H1 (cell line): ENCODE measurements around the gene CUEDC2. TPM values are rescaled to one million over a fixed set of nuclear protein-coding genes. Genes with fewer than 3 reads are reported as not detected.
A peak's percentile ranks its signal among the peaks of the same experiment; 100 is the strongest.

Experiments used
- CTCF ChIA-PET: fragments of 300-600 bp; sonication (Branson Sonifier 250); formaldehyde crosslinking; loops from one replicate; lab custom pipeline; 2021; ENCODE audit not compliant: partially characterized antibody; lab: Charles Lee
- POLR2A ChIA-PET: fragments of 300-600 bp; sonication (Branson Sonifier 250); formaldehyde crosslinking; loops from one replicate; lab custom pipeline; 2021; ENCODE audit warnings: inconsistent platforms; ENCODE audit not compliant: partially characterized antibody; lab: Charles Lee
- DNase-seq, 2 experiments: peaks; one replicate each; pipeline versions ENCODE4 v3.0.0 to v3.0.0-alpha.2; 2010 to 2022; ENCODE audit warnings: low spot score in 2 of 2, low read depth in 1 of 2, mixed read lengths in 1 of 2
- FAIRE-seq: peaks from 2 replicates; lab custom pipeline; 2011; peaks lifted over from hg19 to GRCh38; lab: Jason Lieb, UNC
- H2AFZ ChIP-seq: 2 replicates; pipeline ENCODE4 v1.8.1; 2012; ENCODE audit warnings: low read length, inconsistent platforms
- H2AK5ac ChIP-seq: 2 replicates; pipeline ENCODE4 v1.6.1; 2013; ENCODE audit warnings: low read depth, low read length
- H2BK120ac ChIP-seq: replicated peaks from 2 replicates; pipeline ENCODE3; 2013; ENCODE audit warnings: low read depth, low read length, inconsistent platforms
- H2BK12ac ChIP-seq: 2 replicates; pipeline ENCODE4 v1.6.1; 2013; ENCODE audit warnings: low read depth, low read length
- H2BK15ac ChIP-seq: 2 replicates; pipeline ENCODE4 v1.6.1; 2013; ENCODE audit warnings: low read length
- H2BK20ac ChIP-seq: 2 replicates; pipeline ENCODE4 v1.6.1; 2013; ENCODE audit warnings: low read length
- H2BK5ac ChIP-seq: 2 replicates; pipeline ENCODE4 v1.6.1; 2013; ENCODE audit warnings: low read depth, low read length
- H3K14ac ChIP-seq: 2 replicates; pipeline ENCODE4 v1.6.1; 2013; ENCODE audit warnings: inconsistent platforms; ENCODE audit not compliant: insufficient read length
- H3K18ac ChIP-seq: 2 replicates; pipeline ENCODE4 v1.6.1; 2013; ENCODE audit warnings: low read length; ENCODE audit errors: extremely low read depth
- H3K23ac ChIP-seq: 2 replicates; pipeline ENCODE4 v1.6.1; 2013; ENCODE audit warnings: inconsistent platforms; ENCODE audit not compliant: insufficient read length
- H3K23me2 ChIP-seq: 2 replicates; pipeline ENCODE4 v1.6.1; 2013; ENCODE audit warnings: low read depth, low read length
- H3K27ac ChIP-seq: 2 replicates; pipeline ENCODE4 v1.6.1; 2011; ENCODE audit warnings: low read depth, low read length, inconsistent platforms
- H3K27me3 ChIP-seq, 4 experiments: replicated peaks in 1 of 4; 1 replicate in 1 of 4; 2 replicates in 3 of 4; pipeline versions ENCODE4 v1.6.1 to v1.8.1; 2011 to 2013; ENCODE audit warnings: low read length in 3 of 4, mild to moderate bottlenecking in 3 of 4, inconsistent platforms in 2 of 4, mixed read lengths in 2 of 4, moderate library complexity in 1 of 4; ENCODE audit not compliant: control insufficient read depth in 3 of 4, insufficient read depth in 3 of 4; ENCODE audit errors: extremely low read depth in 1 of 4
- H3K36me3 ChIP-seq, 4 experiments: 2 replicates each; pipeline versions ENCODE4 v1.6.1 to v1.8.1; 2011 to 2013; ENCODE audit warnings: mild to moderate bottlenecking in 4 of 4, low read length in 3 of 4, moderate library complexity in 2 of 4, control low read depth in 1 of 4, inconsistent platforms in 1 of 4; ENCODE audit not compliant: insufficient read depth in 4 of 4, control insufficient read depth in 2 of 4
- H3K4ac ChIP-seq: replicated peaks from 2 replicates; pipeline ENCODE3; 2013; ENCODE audit warnings: low read length, low read depth, mixed read lengths, inconsistent platforms; ENCODE audit not compliant: insufficient read length
- H3K4me1 ChIP-seq, 4 experiments: replicated peaks in 1 of 4; 1 replicate in 1 of 4; 2 replicates in 3 of 4; pipeline versions ENCODE4 v1.6.1 to v1.8.1; 2011 to 2013; ENCODE audit warnings: low read length in 3 of 4, inconsistent platforms in 2 of 4, mixed read lengths in 1 of 4; ENCODE audit not compliant: insufficient read depth in 4 of 4, control insufficient read depth in 3 of 4
- H3K4me2 ChIP-seq, 2 experiments: 2 replicates each; pipeline versions ENCODE4 v1.6.1 to v1.8.1; 2011 to 2013; ENCODE audit warnings: low read depth in 2 of 2, low read length in 2 of 2, control low read depth in 1 of 2, inconsistent platforms in 1 of 2, mild to moderate bottlenecking in 1 of 2; ENCODE audit not compliant: insufficient read depth in 1 of 2
- H3K4me3 ChIP-seq, 4 experiments: fragments of 200-600, 300-600 bp in 1 of 4; sonication (generic), shearing (Covaris generic), sonication (Bioruptor Twin) in 1 of 4; 2 replicates each; pipeline versions ENCODE4 v1.5.1 to v1.8.1; 2011 to 2016; ENCODE audit warnings: low read length in 4 of 4, low read depth in 3 of 4, control low read depth in 2 of 4, inconsistent platforms in 2 of 4, mild to moderate bottlenecking in 2 of 4, mixed read lengths in 1 of 4, moderate library complexity in 1 of 4; ENCODE audit not compliant: insufficient read depth in 2 of 4; ENCODE audit errors: extremely low read depth in 1 of 4
- H3K56ac ChIP-seq: replicated peaks from 2 replicates; pipeline ENCODE3; 2013; ENCODE audit warnings: low read depth, mild to moderate bottlenecking, mixed read lengths, low read length, inconsistent platforms; ENCODE audit not compliant: insufficient read length
- H3K79me1 ChIP-seq: 2 replicates; pipeline ENCODE4 v1.6.1; 2013; ENCODE audit warnings: low read depth, low read length, control low read depth
- H3K79me2 ChIP-seq, 2 experiments: 2 replicates each; pipeline versions ENCODE4 v1.6.1 to v1.8.1; 2012 to 2013; ENCODE audit warnings: low read length in 2 of 2, mild to moderate bottlenecking in 2 of 2, inconsistent platforms in 1 of 2; ENCODE audit not compliant: insufficient read depth in 2 of 2, control insufficient read depth in 1 of 2
- H3K9ac ChIP-seq, 4 experiments: replicated peaks in 1 of 4; 1 replicate in 1 of 4; 2 replicates in 3 of 4; pipeline versions ENCODE4 v1.6.1 to v1.8.1; 2011 to 2013; ENCODE audit warnings: low read depth in 3 of 4, low read length in 3 of 4, control low read depth in 2 of 4, mild to moderate bottlenecking in 2 of 4, moderate library complexity in 2 of 4, inconsistent platforms in 1 of 4; ENCODE audit errors: extremely low read depth in 1 of 4
- H3K9me3 ChIP-seq, 2 experiments: 2 replicates each; pipeline versions ENCODE4 v1.6.1 to v1.8.1; 2012 to 2013; ENCODE audit warnings: mild to moderate bottlenecking in 2 of 2, moderate library complexity in 2 of 2, control low read depth in 1 of 2, inconsistent platforms in 1 of 2, low read depth in 1 of 2, low read length in 1 of 2, mixed read lengths in 1 of 2; ENCODE audit not compliant: insufficient read depth in 2 of 2
- H4K20me1 ChIP-seq, 2 experiments: replicated peaks in 1 of 2; 2 replicates each; pipeline versions ENCODE3 to v1.8.1; 2011 to 2013; ENCODE audit warnings: inconsistent platforms in 2 of 2, low read length in 2 of 2, mild to moderate bottlenecking in 1 of 2; ENCODE audit not compliant: insufficient read depth in 2 of 2, control insufficient read depth in 1 of 2
- H4K5ac ChIP-seq: 2 replicates; pipeline ENCODE4 v1.6.1; 2013; ENCODE audit warnings: low read length, low read depth, mixed read lengths, inconsistent platforms; ENCODE audit not compliant: insufficient read length
- H4K8ac ChIP-seq: 2 replicates; pipeline ENCODE4 v1.8.0; 2013; ENCODE audit warnings: mild to moderate bottlenecking, moderate library complexity, low read length, inconsistent platforms; ENCODE audit not compliant: insufficient read depth; ENCODE audit errors: extremely low read depth
- H4K91ac ChIP-seq: replicated peaks from 2 replicates; pipeline ENCODE3; 2013; ENCODE audit warnings: low read length, mixed read lengths, inconsistent platforms; ENCODE audit not compliant: insufficient read length
- whole genome bisulfite sequencing, 2 experiments: shearing (Covaris generic) in 1 of 2; methylation state at CpG; one replicate each; pipeline versions ENCODE4 v1.1.6 to v1.1.7; 2013 to 2015; ENCODE audit warnings: low lambda C conversion rate in 2 of 2, mixed read lengths in 2 of 2, inconsistent platforms in 1 of 2, low coverage in 1 of 2, missing lambda C conversion rate in 1 of 2; ENCODE audit not compliant: insufficient replicate concordance in 2 of 2, insufficient coverage in 1 of 2, insufficient read length in 1 of 2; ENCODE audit errors: extremely low coverage in 1 of 2, missing lambda C conversion rate in 1 of 2; 5-methylcytosine and 5-hydroxymethylcytosine counted together
- polyA plus RNA-seq, 7 experiments: library from polyadenylated mRNA; depleted of rRNA in 3 of 7; stranded (reverse) in 5 of 7; unstranded in 2 of 7; fragments of >200 nt in 5 of 7; fragments of 200-250 nt in 2 of 7; gene quantifications; 1 replicate in 5 of 7; 2 replicates in 1 of 7; 4 replicates in 1 of 7; pipeline versions ENCODE4 v1.2.1 to v1.2.3, GENCODE V29; 2011 to 2013; ENCODE audit warnings: missing spikeins in 2 of 7, mixed read lengths in 2 of 7
- total RNA-seq: library from RNA; stranded (reverse); fragmentation: NEBNext Ultra II Directional; extraction: Animal tissue kit (Norgen Biotek cat#: 25700); gene quantifications from 2 replicates; pipeline ENCODE4 v1.2.1, GENCODE V29; 2021
- TF ChIP-seq, protein P1 (sequence below), 3 experiments: IDR thresholded peaks; 1 replicate in 2 of 3; 2 replicates in 1 of 3; pipeline versions ENCODE4 v1.5.1 to v1.6.1; 2011; ENCODE audit warnings: low read length in 3 of 3, mild to moderate bottlenecking in 3 of 3, inconsistent platforms in 2 of 3, low read depth in 1 of 3, moderate library complexity in 1 of 3; ENCODE audit not compliant: insufficient read depth in 1 of 3; ENCODE audit errors: control extremely low read depth in 1 of 3

CUEDC2 gene
- total and polyA plus RNA-seq, 2 of the 8 experiments (the other 6 are each of a cell fraction or from before 2014, with no cell fraction given) = 41.7 to 55.2 TPM

DNA sequence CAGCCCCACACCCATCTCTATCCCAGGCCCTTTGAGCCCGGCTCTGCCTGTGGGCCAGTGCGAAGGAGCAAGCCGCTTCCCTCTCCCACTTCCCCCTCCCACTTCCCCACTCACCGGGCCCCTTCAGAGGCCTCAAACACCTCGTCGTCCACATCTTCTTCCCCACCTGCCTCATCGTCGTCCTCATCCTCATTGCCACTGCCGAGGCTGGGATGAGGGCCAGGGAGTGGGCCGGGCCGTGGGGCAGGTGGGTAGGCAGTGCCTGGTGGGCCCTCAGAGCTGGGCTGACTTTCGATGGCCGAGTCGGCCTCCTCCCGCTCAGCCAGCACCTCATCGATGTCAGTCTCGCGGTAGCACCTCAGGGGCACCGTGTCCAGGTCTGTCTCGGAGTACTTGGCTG, 17.6 kb downstream of the CUEDC2 start:
- H2AFZ ChIP-seq = no peak overlapping the region
- H3K56ac ChIP-seq = no peak overlapping the region
- peaks cover 26% of the 10 kb centered on the region for H3K23me2 ChIP-seq
- H3K14ac ChIP-seq = no peak overlapping the region
- DNase-seq = no peak
- no peak overlapping the region for H2BK15ac ChIP-seq
- H2BK5ac ChIP-seq = no peak overlapping the region
- no peak overlapping the region for H3K4me2 ChIP-seq
- H2BK20ac ChIP-seq = no peak overlapping the region
- no peak overlapping the region for H3K4ac ChIP-seq
- ChIA-PET CTCF (interaction anchor here (1.1 to 10.1 kb wide), 4 partner anchors 15 to 184 kb away, joined by 3 to 205 read pairs (median 4); partner anchors contain the start of gene NFKB2), POLR2A (interaction anchor here (0.7 to 1.0 kb wide), 2 partner anchors 18 to 47 kb away, joined by 3 to 5 read pairs; partner anchors contain the start of gene CUEDC2)
- TF ChIP-seq, protein P1, sequence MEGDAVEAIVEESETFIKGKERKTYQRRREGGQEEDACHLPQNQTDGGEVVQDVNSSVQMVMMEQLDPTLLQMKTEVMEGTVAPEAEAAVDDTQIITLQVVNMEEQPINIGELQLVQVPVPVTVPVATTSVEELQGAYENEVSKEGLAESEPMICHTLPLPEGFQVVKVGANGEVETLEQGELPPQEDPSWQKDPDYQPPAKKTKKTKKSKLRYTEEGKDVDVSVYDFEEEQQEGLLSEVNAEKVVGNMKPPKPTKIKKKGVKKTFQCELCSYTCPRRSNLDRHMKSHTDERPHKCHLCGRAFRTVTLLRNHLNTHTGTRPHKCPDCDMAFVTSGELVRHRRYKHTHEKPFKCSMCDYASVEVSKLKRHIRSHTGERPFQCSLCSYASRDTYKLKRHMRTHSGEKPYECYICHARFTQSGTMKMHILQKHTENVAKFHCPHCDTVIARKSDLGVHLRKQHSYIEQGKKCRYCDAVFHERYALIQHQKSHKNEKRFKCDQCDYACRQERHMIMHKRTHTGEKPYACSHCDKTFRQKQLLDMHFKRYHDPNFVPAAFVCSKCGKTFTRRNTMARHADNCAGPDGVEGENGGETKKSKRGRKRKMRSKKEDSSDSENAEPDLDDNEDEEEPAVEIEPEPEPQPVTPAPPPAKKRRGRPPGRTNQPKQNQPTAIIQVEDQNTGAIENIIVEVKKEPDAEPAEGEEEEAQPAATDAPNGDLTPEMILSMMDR (IDR thresholded peaks at IDR 0.05; ENCODE audit: control extremely low read depth in 1 of 3, insufficient read depth in 1 of 3, low read depth in 1 of 3, low read length in 3 of 3) = no peak
- H4K5ac ChIP-seq = no peak overlapping the region
- H3K27me3 ChIP-seq = peaks cover 8 to 28% (median 27%) of the 10 kb centered on the region in 4 experiments
- H4K8ac ChIP-seq = no peak overlapping the region
- no peaks in the 10 kb centered on the region for H3K9me3 ChIP-seq
- H3K36me3 ChIP-seq = no peaks in the 10 kb centered on the region
- no peaks in the 10 kb centered on the region for H3K79me1 ChIP-seq
- no peak for FAIRE-seq
- H3K23ac ChIP-seq = no peak overlapping the region
- 92% methylated on average over 16 of the region's 20 CpGs; no CpG with 5 or more reads in 1 of the 2 experiments for WGBS, 2 experiments
- H3K27ac ChIP-seq = no peak overlapping the region
- no peak overlapping the region for H3K18ac ChIP-seq
- H4K91ac ChIP-seq = no peak overlapping the region
- H2AK5ac ChIP-seq = no peak overlapping the region
- H3K9ac ChIP-seq = peak overlapping the region in 1 of 4 experiments; percentile 15; a peak in 1 of 7 replicates
- no peak overlapping the region for H2BK12ac ChIP-seq
- H4K20me1 ChIP-seq = no peaks in the 10 kb centered on the region
- no peak overlapping the region for H2BK120ac ChIP-seq
- no peak overlapping the region for H3K4me3 ChIP-seq
- no peaks in the 10 kb centered on the region for H3K79me2 ChIP-seq
- H3K4me1 ChIP-seq = peaks cover 9 to 34% (median 17%) of the 10 kb centered on the region in 4 experiments
